ENCODE results near the gene GRIA1.

DNA sequence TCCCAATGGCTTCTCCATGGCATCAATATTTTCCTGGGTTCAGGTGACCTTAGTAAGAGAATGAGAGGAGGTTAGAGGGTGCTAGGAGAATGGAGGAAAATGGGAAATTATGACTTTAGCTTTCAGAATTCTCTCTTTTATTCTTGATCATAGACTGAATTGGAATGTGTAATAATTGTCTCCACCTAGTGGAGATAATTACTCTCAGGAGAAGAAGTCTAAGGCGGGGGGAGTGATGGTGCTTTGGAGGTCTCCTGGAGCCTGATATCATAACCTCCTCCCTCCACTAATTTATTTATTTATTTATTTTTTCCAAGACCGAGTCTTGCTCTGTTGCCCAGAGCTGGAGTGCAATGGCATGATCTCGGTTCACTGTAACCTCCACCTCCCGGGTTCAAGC is 221.3 kb downstream of the GRIA1 start:
- TF ChIP-seq, protein P1, sequence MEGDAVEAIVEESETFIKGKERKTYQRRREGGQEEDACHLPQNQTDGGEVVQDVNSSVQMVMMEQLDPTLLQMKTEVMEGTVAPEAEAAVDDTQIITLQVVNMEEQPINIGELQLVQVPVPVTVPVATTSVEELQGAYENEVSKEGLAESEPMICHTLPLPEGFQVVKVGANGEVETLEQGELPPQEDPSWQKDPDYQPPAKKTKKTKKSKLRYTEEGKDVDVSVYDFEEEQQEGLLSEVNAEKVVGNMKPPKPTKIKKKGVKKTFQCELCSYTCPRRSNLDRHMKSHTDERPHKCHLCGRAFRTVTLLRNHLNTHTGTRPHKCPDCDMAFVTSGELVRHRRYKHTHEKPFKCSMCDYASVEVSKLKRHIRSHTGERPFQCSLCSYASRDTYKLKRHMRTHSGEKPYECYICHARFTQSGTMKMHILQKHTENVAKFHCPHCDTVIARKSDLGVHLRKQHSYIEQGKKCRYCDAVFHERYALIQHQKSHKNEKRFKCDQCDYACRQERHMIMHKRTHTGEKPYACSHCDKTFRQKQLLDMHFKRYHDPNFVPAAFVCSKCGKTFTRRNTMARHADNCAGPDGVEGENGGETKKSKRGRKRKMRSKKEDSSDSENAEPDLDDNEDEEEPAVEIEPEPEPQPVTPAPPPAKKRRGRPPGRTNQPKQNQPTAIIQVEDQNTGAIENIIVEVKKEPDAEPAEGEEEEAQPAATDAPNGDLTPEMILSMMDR (IDR thresholded peaks at IDR 0.05), result no peak
- TF ChIP-seq POLR2A (IDR thresholded peaks at IDR 0.05), result no peak
